Measurements from ENCODE around the gene PALD1.

DNA sequence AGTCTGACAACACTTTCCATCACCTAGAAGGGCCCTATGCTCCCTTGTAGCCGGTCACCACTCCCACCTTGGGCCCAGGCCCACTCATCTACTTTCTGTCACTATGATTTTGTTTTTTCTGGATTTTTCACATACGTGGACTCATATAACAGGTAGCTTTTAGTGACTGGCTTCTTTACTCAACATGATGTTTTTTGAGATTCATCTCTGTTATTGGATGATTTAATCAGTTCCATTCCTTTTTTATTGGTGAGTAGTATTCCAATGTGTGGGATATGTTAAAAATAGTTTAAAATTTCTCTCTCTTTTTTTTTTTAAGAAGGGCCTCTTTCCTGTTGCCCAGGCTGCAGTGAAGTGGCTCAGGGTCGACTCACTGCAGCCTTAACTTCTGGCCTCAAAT is 9.3 kb downstream of the PALD1 start:
- TF ChIP-seq POLR2A (IDR thresholded peaks at IDR 0.05) (no peak), POLR2AphosphoS5 (IDR thresholded peaks at IDR 0.05) (no peak)
- TF ChIP-seq, protein P1, sequence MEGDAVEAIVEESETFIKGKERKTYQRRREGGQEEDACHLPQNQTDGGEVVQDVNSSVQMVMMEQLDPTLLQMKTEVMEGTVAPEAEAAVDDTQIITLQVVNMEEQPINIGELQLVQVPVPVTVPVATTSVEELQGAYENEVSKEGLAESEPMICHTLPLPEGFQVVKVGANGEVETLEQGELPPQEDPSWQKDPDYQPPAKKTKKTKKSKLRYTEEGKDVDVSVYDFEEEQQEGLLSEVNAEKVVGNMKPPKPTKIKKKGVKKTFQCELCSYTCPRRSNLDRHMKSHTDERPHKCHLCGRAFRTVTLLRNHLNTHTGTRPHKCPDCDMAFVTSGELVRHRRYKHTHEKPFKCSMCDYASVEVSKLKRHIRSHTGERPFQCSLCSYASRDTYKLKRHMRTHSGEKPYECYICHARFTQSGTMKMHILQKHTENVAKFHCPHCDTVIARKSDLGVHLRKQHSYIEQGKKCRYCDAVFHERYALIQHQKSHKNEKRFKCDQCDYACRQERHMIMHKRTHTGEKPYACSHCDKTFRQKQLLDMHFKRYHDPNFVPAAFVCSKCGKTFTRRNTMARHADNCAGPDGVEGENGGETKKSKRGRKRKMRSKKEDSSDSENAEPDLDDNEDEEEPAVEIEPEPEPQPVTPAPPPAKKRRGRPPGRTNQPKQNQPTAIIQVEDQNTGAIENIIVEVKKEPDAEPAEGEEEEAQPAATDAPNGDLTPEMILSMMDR (IDR thresholded peaks at IDR 0.05): no peak

Data from breast epithelium (tissue), 3 donors.